Parathyroid adenoma (tissue), 2 donors: Measurements from ENCODE around the gene ALAS1.
A peak's percentile ranks its signal among the peaks of the same experiment; 100 is the strongest.

Experiments
- H2AFZ ChIP-seq: fragments of 300-600 bp; sonication (generic); one replicate; pipeline ENCODE4 v1.7.0; 2017; ENCODE audit warnings: antibody characterized with exemption, mild to moderate bottlenecking
- H3K27ac ChIP-seq: fragments of 300-600 bp; sonication (generic); one replicate; pipeline ENCODE4 v1.7.0; 2017
- H3K27me3 ChIP-seq: fragments of 300-600 bp; sonication (generic); one replicate; pipeline ENCODE4 v1.7.0; 2017; ENCODE audit warnings: low read length; ENCODE audit not compliant: control insufficient read depth, insufficient read depth
- H3K36me3 ChIP-seq: fragments of 300-600 bp; sonication (generic); one replicate; pipeline ENCODE4 v1.7.0; 2017; ENCODE audit warnings: low read length; ENCODE audit not compliant: control insufficient read depth, insufficient read depth
- H3K4me1 ChIP-seq: fragments of 300-600 bp; sonication (generic); one replicate; pipeline ENCODE4 v1.7.0; 2017; ENCODE audit warnings: control low read depth
- H3K4me2 ChIP-seq: fragments of 300-600 bp; sonication (generic); one replicate; pipeline ENCODE4 v1.7.0; 2017; ENCODE audit warnings: low read length
- H3K4me3 ChIP-seq: fragments of 300-600 bp; sonication (generic); one replicate; pipeline ENCODE4 v1.7.0; 2017; ENCODE audit warnings: low read depth, low read length
- H3K79me2 ChIP-seq: fragments of 300-600 bp; sonication (generic); one replicate; pipeline ENCODE4 v1.7.0; 2017; ENCODE audit warnings: control low read depth
- H3K9ac ChIP-seq: fragments of 300-600 bp; sonication (generic); one replicate; pipeline ENCODE4 v1.7.0; 2017; ENCODE audit warnings: mild to moderate bottlenecking
- H3K9me3 ChIP-seq: fragments of 300-600 bp; sonication (generic); one replicate; pipeline ENCODE4 v1.7.0; 2017; ENCODE audit warnings: low read length; ENCODE audit not compliant: control insufficient read depth
- TF ChIP-seq, protein P1 (sequence below): fragments of 300-600 bp; sonication (generic); IDR thresholded peaks from one replicate; pipeline ENCODE4 v1.7.0; 2017; ENCODE audit warnings: antibody characterized with exemption, mild to moderate bottlenecking
- donor health status: primary hyperparathyroidism.

ALAS1 gene

DNA sequence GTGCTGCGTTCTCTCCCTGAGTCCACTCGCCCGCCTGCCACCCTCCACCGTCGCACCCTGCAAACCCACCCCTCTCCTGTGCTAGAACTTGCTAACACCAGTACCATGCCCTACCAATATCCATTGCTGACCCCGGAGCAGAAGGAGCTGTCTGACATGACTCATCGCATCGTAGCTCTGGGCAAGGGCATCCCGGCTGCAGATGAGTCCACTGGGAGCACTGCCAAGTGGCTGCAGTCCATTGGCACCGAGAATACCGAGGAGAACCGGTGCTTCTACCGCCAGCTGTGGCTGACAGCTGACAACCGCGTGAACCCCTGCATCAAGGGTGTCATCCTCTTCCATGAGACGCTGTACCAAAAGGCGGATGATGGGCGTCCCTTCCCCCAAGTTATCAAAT, 4.9 kb upstream of the ALAS1 start:
- H3K27ac ChIP-seq: no peak overlapping the region
- TF ChIP-seq, protein P1, sequence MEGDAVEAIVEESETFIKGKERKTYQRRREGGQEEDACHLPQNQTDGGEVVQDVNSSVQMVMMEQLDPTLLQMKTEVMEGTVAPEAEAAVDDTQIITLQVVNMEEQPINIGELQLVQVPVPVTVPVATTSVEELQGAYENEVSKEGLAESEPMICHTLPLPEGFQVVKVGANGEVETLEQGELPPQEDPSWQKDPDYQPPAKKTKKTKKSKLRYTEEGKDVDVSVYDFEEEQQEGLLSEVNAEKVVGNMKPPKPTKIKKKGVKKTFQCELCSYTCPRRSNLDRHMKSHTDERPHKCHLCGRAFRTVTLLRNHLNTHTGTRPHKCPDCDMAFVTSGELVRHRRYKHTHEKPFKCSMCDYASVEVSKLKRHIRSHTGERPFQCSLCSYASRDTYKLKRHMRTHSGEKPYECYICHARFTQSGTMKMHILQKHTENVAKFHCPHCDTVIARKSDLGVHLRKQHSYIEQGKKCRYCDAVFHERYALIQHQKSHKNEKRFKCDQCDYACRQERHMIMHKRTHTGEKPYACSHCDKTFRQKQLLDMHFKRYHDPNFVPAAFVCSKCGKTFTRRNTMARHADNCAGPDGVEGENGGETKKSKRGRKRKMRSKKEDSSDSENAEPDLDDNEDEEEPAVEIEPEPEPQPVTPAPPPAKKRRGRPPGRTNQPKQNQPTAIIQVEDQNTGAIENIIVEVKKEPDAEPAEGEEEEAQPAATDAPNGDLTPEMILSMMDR: no peak
- H3K27me3 ChIP-seq: no peaks in the 10 kb centered on the region
- peaks cover 33% of the 10 kb centered on the region for H3K4me1 ChIP-seq
- H3K9ac ChIP-seq: no peak overlapping the region
- no peaks in the 10 kb centered on the region for H3K79me2 ChIP-seq
- no peaks in the 10 kb centered on the region for H3K36me3 ChIP-seq
- H3K4me2 ChIP-seq: no peak overlapping the region
- no peak overlapping the region for H2AFZ ChIP-seq
- no peak overlapping the region for H3K4me3 ChIP-seq
- no peaks in the 10 kb centered on the region for H3K9me3 ChIP-seq

DNA sequence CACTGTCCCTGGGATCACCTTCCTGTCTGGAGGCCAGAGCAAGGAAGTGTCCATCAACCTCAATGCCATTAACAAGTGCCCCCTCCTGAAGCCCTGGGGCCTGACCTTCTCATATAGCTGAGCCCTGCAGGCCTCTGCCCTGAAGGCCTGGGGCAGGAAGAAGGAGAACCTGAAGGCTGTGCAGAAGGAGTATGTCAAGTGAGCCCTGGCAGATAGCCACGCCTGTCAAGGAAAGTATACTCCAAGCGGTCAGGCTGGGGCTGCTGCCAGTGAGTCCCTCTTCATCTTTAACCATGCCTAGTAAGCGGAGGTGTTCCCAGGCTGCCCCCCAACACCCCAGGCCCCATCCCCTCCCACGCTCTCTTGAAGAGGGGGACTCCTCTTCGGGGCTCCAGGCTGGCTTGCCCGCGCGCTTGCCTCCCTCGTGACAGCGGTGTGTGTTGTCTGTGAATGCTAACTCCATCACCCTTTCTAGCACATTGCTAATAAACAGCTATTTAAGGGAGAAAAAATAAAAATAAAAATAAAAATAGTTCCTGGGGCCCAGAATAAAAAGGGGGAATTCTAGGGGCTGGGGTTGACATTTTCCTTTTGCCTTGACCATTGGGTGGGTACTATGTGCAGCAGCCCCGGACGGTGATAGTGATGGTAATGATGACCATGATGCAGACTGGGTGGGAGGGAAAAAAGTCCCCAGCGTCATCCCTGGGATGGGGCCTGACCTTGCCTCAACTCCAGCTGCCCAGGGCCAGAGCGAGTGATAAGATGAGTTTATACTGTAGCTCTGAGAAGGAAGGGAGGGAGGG, 3.3 kb upstream of the ALAS1 start:
- H3K4me1 ChIP-seq: peaks cover 21% of the 10 kb centered on the region
- no peak overlapping the region for H2AFZ ChIP-seq
- no peak overlapping the region for H3K4me3 ChIP-seq
- no peaks in the 10 kb centered on the region for H3K36me3 ChIP-seq
- peaks cover 3% of the 10 kb centered on the region for H3K79me2 ChIP-seq
- no peak overlapping the region for H3K4me2 ChIP-seq
- H3K27ac ChIP-seq: no peak overlapping the region
- no peak overlapping the region for H3K9ac ChIP-seq
- no peaks in the 10 kb centered on the region for H3K27me3 ChIP-seq
- H3K9me3 ChIP-seq: no peaks in the 10 kb centered on the region
- TF ChIP-seq, protein P1: no peak

DNA sequence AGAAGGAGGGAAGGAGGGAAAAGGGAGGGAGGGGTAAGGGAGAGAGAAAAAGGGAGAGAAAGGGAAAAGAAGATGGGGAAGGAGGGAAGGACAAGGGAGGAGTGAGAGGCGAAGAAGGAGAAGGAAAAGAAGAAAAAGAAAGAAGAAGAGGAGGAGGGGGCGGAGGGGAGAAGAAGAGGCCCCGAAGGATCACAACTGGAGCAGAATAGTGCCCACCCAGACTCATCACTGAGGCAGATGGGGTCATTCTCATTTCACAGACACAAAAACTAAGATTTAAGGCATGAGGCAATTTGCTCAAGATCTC, 2.7 kb upstream of the ALAS1 start:
- H3K4me3 ChIP-seq: no peak overlapping the region
- no peak overlapping the region for H3K27ac ChIP-seq
- H3K79me2 ChIP-seq: peaks cover 3% of the 10 kb centered on the region
- H3K9me3 ChIP-seq: no peaks in the 10 kb centered on the region
- no peak overlapping the region for H3K4me2 ChIP-seq
- no peak overlapping the region for H3K9ac ChIP-seq
- TF ChIP-seq, protein P1: no peak
- H3K27me3 ChIP-seq: no peaks in the 10 kb centered on the region
- no peaks in the 10 kb centered on the region for H3K36me3 ChIP-seq
- H2AFZ ChIP-seq: no peak overlapping the region
- peaks cover 15% of the 10 kb centered on the region for H3K4me1 ChIP-seq

DNA sequence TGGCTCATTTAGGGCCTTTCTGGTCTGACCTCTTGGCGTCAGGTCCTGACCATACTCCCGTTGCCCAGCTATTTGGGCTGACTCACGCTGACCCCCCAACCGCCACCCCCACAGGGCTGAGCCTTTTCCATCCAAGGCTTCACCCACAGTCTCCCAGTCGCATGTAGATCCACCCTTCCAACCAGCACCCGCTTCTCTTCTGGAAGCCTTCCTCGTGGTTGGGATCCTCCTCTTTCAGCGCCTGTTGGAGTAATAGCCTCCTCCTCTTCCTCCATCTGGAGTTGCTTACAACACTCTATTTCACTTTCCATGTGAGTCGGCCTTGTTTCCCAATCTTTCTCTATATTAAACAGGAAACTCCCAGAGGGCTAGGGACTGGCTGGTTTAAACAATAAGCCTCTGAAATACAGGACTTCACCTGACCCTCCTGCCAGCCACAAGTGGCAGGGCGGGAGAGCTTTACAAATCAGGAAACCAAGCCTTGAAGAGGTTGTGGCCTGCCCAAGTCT, 2.1 kb upstream of the ALAS1 start:
- Histone ChIP-seq H3K27ac (peak overlapping the region; percentile 8), H3K4me1 (peaks cover 10% of the 10 kb centered on the region), H3K9me3 (no peaks in the 10 kb centered on the region)

More for the DNA sequence above, 2.1 kb upstream of the ALAS1 start:
- H3K36me3 ChIP-seq: no peaks in the 10 kb centered on the region
- H3K27me3 ChIP-seq: no peaks in the 10 kb centered on the region
- no peak overlapping the region for H3K4me2 ChIP-seq
- no peak overlapping the region for H2AFZ ChIP-seq
- H3K9ac ChIP-seq: no peak overlapping the region
- TF ChIP-seq, protein P1: no peak
- no peak overlapping the region for H3K4me3 ChIP-seq
- peaks cover 3% of the 10 kb centered on the region for H3K79me2 ChIP-seq
